Measurements from ENCODE around the gene TMEM89. TPM values are rescaled to one million over a fixed set of nuclear protein-coding genes. Genes with fewer than 3 reads are reported as not detected.

TMEM89 gene
- total RNA-seq, 1 donor from 2014 or later = not detected

DNA sequence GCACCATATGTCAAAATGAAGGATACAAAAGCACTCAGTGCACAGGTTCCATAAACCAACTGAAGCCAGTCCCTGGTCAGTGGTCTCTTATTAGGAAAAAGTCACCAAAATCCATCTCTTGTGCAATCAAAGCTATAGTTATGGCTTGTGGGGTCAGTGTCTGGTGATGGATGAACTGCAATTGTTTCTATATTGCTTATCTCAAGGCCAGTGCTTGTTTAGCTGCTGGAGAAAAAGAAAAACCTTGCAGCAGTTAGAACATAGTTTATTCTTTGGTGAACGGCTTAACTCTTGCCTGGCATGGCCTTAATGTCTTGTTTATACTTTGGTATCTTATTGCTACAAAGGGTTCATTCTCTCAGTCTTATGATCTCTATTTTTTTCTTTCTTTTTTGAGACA, 9.3 kb downstream of the TMEM89 start:
- DNase-seq (ENCODE audit: low read depth) = no peak

DNA sequence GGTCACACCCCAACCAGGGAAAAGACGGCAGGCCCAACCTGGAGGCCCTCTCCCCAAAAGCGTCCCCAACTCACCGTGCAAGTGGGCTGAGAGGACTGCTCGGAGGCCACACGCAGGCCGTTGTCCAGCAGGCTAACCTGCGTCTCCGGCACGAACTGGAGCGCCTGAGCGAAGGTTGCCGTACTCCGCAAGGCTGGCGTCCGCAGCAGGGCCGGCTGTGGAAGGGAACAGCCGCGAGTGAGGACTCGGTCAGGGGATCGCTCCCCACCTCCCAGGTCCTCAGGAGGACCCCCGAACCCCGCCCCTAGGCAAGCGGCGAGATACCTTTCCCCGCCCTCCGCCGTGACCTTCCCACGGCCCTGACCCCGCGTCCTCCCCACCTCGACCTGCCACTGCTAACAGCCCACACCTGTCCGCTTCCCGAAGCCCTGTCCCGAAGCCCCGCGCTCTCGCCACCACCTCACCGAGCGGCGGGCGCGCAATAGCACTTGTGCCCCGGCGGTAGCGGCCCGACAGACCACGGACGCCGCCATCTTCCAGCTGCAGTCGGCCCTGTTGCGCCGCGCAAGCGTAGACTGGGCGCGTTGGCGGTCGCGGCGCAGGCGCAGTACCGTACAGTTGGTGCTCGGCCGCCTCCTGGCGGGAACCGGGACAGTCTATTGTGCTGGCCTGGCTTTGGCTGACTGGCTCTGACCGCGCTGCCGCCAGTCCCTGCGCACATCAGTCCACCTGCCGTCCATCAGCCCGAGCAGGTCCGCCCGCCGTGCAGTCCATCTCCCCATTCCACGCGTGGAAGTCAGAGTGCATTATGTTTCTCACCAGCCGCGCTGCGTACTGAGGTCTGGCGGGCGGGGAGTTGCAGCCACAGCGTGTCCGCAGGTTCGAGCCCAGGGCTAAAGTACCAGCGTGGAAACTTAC, 12.2 kb downstream of the TMEM89 start, which contains the start of gene UQCRC1:
UQCRC1 (minus strand) TSS at position 559 of the 918 bp plus-strand sequence; CDS start at position 533, 26 bp downstream.
- peak; percentile 82 for DNase-seq (ENCODE audit: low read depth)

DNA sequence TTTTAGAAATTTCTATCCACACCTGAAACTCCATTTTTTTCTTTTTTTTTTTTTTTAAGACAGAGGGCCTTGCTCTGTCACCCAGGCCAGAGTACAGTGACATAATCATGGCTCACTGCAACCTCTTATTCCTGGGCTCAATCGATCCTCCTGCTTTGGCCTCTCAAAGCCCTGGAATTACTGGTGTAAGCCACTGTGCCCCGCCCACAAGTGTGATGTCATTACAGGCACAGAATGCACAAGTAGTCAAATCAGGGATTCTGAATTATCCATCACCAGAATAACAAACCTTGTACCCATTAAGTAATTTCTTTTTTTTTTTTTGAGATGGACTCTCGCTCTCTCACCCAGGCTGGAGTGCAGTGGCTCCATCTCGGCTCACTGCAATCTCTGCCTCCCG, 14.1 kb downstream of the TMEM89 start:
- DNase-seq (ENCODE audit: low read depth) = no peak

DNA sequence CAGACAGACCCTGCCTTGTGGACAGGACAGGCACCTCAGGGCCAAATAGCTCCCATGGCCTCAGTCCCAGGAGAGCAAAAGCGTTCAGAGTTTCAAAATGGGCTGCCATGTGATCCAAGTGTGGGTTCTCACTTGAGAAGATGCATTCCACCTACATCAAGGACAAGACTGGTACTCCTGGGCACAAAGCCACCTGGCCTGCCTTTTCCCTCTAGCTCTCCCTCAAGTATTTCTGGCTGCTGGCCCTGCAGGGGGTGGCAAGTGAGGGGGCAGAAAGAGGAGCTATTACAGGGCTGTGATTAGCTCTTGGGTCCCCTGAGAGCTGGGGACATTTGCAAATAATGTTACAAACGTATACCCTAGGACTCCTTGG, 20.0 kb downstream of the TMEM89 start:
- DNase-seq (ENCODE audit: low read depth) = no peak

DNA sequence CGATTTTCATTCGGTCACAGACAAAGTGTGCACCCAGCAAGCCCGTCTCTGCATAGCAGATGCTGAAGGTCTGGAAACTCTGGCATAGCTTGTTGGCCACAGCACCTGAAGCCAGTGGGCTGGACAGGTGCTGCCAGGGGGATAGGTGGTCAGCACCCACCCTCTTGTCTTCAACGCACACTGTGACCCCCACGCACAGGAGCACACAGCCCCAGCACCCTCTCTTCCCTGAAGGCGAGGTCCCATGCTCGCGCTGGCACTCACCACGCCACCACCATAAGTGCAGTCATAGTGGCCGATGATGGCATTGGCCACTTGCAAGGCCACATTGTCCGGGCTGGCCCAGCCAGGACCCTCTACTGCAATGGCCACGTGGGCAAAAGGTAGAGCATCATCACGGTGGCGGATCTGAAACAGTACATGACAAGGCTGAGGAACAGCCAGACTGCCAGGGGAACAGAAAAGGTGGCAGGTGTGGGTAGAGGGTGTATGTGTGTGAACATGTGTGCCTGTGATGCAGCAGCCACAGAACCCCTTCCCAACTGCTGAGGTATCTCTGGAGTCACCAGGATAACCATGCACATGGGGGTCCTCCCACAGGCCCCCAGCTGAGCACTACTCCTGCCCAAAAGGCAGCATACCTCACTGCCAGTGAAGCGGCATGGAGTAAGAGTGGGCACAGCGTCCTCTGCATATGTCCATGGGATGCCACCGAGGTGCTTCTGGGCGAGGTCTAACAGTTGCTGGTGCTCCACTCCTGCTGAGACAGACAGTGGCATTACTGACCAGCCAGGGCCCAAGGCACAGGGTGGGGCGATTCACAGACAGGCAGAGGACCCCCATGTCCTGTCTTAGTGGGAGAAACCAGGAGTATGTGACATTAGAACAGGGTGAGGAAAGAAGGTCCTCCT, 20.6 kb downstream of the TMEM89 start:
- no peak for DNase-seq (ENCODE audit: low read depth)

DNA sequence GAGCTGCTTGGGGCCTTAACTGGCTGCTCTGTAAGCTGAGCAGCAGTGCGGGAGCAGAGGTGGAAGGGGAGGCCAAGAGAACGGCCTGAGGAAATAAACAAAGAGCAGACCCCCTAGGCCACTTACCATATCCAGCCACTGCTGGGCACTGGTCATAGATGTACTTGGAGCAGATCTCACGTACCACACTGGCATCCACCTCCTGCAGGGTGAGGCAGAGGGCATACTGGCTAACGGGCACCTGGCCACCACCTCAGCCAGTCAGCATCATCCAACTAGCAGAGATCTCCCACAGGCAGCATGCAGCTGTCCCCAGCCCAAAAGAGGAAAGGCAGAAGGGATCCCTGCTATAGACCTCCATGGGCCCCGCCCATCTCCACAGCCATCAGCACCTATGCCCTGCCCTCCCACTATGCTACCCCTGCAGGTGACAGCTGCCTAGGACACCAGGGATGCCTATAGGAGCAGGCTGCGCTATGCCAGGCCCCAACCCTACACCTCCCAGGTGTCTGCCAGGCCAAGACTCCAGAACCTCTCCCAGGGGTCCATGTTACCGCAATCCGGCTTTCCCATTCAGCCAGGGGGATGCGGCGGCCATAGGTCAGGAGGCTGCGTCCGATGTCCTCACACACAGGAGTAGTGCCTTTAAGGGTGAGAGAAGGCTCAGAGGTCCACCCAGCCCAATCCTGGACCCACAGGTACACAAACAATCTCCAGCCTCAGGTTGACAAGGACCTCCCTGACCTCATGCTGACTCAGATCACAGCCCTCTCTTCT, 21.9 kb downstream of the TMEM89 start:
- no peak for DNase-seq (ENCODE audit: low read depth)

DNA sequence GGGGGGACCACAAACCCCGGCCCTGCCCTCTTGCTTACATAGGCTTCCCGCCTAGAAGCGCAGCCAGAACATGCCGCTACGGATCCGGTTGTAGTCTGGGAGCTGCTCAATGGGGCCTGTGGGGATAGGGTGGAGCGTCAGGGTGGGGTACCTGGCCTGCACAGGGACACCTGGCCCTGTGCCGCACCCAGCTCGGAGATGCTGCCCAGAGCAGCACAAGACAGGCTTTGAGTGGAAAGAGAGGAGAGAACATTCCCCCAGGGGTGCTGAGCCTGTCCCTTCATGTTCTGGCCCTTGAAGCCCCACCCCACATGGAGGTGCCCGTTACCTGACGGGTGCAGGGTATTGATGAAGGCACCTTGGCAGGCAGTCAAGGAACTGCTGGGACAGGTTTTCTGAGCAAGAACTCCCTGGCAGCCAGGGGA, 22.5 kb downstream of the TMEM89 start:
- DNase-seq (ENCODE audit: low read depth) = no peak

DNA sequence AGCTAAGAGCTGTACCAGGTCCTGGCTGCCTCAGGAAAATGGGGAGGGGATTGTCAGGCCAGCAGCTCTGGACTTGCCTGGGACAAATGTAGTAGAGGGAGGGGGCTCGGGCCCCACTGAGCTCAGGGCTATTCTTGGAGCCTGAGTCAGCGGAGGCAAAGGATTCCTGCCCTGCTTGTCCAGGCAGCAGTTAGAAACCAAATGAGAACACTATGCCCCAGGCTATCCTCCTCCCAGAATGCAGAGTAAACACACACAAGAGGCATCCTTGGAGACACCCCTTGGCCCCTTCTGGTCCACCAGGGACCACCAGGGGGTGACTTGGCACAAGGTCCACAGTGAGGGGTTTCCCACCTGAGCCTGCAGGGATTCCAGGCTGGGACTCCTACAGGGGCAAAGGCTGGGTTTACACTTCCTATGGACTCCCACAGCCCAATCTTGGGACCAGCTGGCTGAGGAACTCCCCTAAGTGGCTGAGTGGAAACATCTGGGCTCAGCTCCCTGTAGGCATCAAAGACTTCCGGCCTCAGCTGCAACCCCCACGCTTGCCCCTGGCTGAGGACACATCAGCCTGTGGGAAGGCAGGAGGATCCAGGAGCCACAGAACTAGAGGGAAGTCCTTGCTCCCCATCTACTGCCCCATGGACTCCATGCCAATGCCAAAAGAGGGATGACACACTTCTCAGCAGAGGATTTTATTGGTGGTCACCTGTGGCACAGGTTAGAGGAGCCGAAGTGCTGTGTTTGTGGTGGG, 23.1 kb downstream of the TMEM89 start:
- peak; percentile 82 for DNase-seq (ENCODE audit: low read depth)

DNA sequence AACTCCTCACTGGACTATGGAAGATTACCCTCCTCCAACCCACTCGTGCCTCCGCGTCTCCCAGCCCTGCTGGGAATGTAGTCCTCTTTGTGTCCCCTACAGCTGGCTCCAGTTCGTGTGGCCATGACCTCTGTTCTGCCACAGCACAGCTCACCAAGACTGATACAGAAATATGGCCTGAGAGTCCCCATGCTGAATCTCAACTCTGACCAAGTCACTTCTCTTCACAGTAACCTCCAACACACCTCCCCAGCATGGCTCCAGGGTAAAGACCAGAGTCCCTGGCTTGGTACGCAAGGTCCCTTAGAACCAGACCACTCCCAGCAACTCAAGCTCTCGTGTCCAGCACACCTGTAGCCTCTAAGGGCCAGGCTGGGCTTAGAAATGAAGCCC, 24.2 kb downstream of the TMEM89 start:
- DNase-seq (ENCODE audit: low read depth) = no peak

DNA sequence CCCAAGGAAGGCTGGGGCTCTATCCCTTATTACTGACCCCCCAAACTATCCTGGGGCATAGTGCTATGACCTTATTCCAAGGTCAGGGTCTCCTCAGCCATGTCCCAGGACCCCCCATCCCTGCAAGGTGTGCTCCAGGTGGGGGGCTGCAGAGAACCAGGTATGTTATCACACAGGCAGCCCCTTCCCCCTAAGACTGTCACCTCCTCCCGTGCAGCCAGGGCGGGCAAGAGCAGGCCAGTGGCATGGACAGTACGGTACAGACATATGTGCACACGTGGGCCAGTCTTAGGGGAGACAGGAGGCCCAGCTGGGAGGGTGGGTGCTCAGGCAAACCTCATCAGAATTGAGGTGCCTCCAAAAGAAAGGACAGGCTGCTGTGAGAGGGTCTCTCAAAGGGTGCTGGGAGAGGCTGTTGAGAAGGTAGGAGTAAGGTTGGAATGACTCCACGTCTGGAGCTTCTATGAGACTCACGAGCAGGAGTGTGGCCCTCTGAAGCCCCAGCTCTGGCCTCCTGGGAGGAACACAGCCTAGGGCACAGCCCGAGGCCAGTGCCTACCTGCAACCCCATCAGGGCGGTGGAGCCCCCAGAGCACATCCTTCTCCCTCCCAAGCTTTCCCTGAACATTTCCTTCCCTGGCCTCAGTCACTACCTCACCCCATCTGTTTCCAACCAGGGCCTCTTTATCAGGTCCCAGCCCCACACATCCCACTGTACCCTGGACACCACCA, 24.7 kb downstream of the TMEM89 start:
- DNase-seq (ENCODE audit: low read depth) = no peak

DNA sequence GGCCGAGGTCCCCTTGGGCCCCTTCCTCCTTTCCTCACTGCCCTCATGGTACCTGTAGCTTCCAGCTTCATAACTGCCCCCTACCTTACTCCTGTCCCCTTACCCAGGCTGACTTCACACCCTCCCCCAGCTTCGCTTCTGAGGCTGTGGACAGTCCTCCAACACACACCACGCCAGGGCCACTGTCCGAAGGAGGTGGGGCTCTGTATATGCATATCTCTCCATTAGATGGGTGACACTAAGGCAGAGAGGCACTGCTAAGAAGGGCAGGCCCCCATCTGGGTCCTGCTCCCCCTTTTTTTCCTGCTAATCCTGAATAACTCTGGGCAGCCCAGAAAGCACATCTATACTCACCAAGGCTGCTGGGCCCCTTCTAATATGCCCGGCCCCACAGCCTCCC, 25.4 kb downstream of the TMEM89 start:
- DNase-seq (ENCODE audit: low read depth) = no peak

DNA sequence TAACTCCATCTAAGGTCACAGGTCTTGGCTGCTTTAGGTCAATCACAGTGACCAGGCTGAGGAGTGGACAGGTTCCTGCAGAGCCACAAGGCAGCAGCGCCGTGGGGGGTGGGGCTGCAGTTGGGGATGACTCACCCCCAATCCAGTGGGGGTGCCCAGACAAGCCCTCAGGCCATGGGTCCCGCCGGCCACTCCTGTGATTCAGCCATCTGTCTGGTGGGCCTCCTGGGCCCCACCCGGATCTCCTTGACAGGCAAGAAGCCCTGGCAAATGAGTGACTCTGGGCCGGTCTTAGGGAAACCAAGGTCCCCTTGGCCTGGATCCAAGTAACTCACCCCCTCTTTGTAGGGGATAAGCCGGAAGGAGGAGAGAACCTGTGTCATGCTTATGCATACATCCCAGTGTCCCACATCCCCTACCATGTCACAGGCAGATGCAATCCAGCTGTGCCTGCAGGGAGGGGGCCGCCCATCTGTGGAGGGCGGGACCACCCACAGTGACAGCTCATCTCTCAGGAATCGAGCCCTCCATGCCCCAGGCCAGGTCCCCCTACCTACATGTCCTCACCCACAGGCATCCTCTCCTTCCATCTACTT, 25.9 kb downstream of the TMEM89 start:
- peak; percentile 81 for DNase-seq (ENCODE audit: low read depth)

DNA sequence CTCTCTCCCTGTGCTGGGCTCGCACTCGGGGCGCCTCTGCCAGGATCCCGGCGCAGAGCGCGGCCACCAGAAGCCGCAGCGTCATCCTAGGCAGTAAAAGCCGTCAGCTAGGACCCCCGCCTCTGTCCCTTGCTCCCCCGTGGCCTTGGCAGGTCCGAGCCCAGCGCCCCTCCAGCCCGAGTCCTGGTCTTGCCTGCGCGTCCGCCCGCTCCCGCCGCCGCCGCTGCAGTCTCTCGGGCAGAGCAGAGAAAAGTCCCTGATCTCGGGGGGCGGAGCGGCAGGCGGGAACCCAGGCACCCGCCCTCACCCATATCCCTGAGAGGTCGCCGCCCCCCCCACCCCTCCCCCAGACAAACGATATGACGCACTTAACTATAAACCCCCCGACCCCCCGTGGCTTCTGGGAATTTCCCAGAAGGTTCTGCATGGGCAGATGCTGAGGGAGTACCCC, 26.5 kb downstream of the TMEM89 start, which contains the start of gene COL7A1:
COL7A1 (minus strand) TSS at position 255 of the 451 bp plus-strand sequence; CDS start at position 85, 170 bp downstream.
- no peak for DNase-seq (ENCODE audit: low read depth)

DNA sequence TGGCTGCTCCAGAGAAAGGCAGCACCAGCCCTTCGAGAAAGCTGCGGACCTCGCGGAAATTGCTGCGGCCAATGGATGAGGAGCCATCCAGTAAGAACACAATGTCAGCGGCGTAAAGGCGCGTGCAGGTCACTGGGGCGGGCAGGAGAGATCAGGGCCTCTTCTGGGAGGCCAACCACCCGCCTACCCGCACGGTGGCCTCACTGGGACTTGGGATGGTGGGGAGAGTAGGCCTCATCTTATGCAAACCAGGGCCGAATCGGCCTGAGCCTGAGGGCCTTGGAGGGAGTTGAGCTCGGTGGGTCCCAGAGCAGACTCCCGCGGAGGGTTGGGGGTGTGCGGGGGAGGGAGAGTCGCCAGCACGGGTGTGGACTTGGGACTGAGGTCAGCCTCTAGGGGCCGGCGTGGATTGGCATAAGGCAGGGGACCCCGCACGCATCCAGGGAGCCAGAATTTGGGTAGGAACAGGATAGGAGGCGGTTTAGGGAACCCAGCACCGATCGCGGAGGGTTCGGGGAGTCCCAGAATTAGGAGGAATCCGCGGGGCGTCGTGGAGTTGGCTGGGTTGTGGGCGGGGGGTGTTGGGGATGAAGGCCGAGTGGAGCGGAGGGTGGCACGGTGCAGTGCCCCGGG, 27.0 kb downstream of the TMEM89 start:
- DNase-seq (ENCODE audit: low read depth) = no peak

DNA sequence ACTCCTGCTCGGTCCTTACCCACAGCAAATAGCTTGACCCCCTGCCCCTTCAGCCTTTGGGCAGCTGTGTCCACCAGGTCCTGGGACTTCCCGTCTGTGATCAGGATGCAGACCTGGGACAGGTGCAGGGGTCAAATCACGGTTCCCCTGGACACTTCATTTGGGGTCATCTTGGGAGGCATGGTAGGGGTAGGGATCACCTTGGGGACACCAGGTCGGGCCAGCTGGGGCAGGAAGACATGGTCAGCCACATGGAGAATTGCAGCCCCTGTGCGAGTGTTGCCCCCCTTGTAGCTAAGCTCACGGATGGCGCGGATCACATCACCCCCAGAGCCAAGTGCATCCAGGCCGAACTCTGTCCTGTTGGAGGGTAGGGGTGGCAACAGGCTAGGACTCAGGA, 28.2 kb downstream of the TMEM89 start:
- DNase-seq (ENCODE audit: low read depth) = no peak

DNA sequence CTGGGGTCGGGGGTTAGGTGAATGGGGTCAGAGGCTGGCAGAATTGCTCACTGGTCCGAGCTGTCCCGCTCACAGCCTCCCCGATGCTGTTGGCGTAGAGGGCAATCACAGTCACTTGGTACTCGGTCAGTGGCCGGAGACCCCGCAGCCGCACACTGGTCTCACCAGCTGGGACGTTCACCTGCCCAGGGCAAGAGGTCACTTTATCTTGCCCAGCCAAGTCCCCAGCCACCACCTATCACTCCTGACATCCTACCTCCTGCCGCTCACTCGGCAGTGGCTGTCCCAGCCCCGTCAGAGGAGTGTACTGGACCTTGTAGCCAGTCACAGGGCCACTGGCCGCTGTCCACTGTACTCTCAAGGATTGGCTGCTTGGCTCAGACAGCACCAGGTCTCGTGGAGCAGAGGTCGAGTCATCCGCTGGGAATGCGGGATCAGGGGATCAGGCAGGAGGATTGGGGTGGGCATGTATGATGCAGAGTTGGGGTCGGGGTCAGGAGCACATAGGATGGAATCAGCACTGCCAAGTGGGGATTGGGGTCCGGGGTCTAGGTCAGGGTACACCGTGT, 29.0 kb downstream of the TMEM89 start:
- DNase-seq (ENCODE audit: low read depth) = no peak

DNA sequence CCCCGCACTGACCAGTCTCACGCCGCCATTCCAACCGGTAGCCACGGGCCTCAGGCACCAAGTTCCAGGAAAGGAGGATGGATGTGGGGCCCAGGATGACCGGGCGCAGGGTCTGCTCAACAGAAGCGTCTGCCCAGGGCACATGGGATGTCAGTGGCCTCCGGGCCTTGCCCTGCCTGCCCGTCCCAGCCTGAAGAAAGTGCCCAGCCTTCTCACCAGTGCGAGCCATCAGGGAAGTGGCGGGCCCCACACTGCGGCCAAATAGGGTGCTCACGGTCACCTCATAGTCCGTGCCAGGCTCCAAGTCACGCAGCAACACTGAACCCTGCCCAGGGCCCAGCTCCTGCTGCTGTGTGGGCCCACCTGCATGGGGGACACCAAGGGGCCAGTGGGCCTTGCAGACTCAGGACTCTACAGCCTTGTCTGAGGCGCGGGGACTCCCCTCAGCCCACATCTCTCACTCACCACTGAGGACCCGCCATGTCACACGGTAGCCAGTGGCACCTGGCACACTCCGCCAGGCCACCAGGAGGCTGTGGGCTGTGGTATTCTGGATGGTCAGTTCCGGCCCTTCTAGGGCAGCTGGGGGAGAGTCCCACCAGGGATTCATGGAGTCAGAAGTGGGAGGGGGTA, 29.6 kb downstream of the TMEM89 start:
- no peak for DNase-seq (ENCODE audit: low read depth)

DNA sequence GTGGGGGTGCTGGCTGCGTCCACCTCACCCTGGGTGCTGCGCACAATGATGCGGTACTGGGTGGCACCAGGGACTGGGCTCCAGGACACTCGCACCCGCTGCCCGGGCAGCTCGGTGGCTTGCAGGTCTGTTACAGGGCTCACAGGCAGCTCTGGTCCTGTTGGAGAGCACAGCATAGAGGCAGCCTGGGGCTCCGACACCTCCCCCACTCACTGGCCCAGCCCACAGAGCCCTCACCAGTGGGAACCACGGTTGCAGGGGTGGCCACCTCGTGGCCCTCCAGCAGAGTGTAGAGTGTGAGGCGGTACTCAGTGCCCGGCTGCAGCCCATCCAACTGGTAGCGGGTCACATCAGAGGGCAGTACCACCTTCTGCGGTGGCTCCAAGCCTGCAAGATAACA, 30.1 kb downstream of the TMEM89 start:
- DNase-seq (ENCODE audit: low read depth) = no peak
